NCI-H1694 treated with DMSO at 0.1 percent for 48 hours (cell line): ENCODE measurements around the gene CACNA1D.

Experiments used
- DNase-seq: peaks from one replicate; lab custom pipeline; 2025; lab: John Stamatoyannopoulos, UW

The CACNA1D gene

DNA sequence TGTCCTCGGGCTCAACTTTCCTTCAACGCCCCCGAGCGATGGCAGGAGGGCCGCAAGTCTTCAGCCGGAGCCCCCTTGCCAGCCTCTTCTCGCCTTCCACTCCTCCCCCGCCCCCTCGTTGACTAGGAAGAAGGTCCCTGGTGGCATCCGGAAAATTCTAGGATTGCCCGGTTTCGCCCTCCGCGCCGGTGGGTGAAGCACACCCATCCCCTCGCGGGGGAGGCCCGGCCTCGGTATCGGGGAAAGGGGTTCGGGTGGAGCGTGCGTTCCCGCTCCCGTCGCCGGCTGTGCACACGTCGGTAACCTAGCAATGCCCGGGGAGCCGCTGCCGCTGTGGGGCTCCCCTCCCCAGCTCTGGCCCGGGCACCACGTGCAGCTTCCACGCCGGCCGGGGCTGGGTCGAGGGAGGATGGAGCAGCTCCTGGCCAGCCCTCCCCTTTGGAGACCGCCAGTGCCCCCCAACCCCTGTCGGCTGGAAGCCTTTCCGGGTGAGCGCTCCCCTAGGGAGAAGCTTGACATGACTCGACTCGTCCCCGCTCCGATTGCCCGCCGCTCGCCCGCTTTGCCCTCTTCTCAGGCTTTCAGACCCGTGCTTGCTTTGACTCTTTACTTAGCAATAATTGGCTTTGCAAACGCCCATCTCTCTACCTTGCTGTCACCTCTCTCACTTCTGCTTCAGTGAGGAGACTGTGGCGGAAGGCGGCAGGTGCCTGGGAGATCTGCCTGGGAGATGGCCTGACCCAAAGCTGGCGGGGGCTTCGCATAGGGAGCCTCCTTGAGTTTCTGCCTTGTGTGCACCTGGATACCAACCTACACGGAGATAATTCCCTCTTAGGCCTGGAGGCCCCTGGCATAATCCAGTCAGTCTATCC, 1.3 kb downstream of the CACNA1D start:
- no peak for DNase-seq

DNA sequence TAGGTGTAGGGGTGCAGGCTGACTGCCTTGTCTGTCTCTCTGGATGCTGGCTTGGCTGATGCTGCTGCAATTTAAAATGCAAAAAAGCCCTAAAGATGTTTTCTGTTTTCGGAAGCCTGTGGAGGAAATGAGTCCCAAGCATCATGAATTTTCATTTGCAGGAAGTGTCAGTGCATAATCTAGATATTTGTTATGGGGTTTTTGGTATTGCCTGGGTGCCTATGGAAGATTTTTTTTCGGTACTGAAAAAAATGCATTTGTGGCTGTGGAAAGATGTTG, 1.9 kb downstream of the CACNA1D start:
- DNase-seq, result no peak

- no peak for DNase-seq
Measured at GRCh38 chr3:53496984-53497383, 2.6 kb downstream of the CACNA1D start.

- DNase-seq, result no peak
Measured at GRCh38 chr3:53498806-53499641, 4.6 kb downstream of the CACNA1D start.

GRCh38 chr3:53500165-53500777, 5.9 kb downstream of the CACNA1D start:
- no peak for DNase-seq

GRCh38 chr3:53501178-53501577, 6.8 kb downstream of the CACNA1D start:
- no peak for DNase-seq

GRCh38 chr3:53502737-53503136, 8.3 kb downstream of the CACNA1D start:
- DNase-seq, result no peak

- DNase-seq, result no peak
Measured at GRCh38 chr3:53503195-53503594, 8.8 kb downstream of the CACNA1D start.

GRCh38 chr3:53506110-53506762, 11.8 kb downstream of the CACNA1D start:
- DNase-seq, result no peak

- no peak for DNase-seq
Measured at GRCh38 chr3:53506763-53507145, 12.3 kb downstream of the CACNA1D start.

DNA sequence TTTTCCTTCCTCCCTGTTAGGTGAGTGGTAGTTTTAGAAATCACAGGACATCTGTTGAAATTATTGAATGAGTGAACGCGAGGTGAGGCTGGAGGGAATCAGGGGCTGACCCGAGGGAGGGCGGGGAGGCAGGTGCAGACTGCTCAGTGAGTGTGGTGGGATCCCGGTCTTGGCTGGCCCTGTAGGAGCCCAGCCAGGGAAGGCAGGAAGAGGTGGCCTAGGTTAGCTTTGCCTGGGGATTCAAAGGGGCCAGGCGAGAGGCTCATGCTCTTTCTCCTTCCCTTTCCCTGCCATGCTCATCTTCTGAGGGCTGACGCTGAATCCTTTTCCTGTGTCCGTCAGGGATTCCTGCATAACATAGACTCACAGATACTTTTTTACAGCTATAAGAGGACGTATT, 15.1 kb downstream of the CACNA1D start:
- no peak for DNase-seq

GRCh38 chr3:53510508-53510907, 16.1 kb downstream of the CACNA1D start:
- no peak for DNase-seq

DNA sequence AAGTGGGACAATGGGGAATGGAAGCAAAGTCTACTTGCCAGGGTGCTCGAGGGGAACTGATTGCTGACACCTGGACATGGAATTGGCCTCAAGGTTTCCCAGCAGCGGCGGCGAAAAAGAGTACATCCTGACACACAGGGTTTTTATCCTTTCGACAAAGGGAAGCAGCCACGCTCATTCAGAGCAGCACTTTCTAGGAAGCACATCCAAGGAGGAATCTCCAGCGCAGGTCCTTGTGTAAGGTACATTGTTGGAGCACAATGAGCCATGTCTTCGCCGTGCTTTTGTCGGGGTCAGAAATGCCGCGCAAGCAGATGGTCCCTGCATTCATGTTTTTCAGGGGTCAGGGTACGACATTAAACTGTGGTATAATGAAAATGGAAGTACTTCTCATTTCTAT, 16.8 kb downstream of the CACNA1D start:
- DNase-seq, result no peak

- DNase-seq, result no peak
Measured at GRCh38 chr3:53513556-53514190, 19.3 kb downstream of the CACNA1D start.

DNA sequence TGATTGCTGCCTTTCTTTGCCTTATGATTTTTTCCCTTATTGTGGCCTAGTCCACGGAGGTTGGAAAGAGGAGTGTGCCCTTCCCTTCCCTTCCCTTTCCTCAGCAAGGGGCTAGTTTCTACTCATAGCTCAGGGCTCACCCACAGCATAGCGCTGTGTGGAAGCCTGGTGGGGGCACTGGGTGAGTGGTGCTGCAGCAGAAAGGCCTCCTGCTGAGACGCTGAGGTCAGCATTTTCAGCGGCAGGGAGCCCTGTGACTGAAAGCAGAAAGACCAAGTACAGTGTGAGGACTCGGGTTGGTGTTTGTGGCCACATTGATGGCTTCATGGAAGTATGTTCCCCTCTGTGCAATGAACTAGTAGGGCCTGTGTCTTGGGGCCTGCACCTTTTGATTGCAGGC, 21.9 kb downstream of the CACNA1D start:
- no peak for DNase-seq

DNA sequence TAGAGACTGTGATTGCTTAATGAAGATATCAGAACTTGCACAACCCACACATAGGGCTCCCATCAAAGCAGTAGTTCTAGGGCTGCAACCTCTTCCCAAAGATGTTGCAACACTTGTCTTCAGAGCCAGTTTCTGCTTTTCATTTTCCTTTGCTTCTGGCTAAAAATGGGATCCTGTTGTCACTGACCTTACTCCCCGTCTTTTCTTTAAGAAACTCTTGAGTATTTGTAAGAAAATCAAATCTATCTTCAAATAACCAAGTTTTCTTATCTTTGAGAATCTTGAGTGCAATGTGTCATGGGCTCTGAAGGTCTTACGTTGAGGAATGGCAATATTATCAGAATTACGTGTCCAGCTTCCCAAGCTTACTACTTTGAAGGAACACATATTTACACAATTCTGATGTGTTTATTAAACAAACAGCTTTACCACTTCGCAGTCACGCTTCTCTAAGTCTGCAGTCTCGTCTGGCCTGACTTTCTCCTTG, 24.1 kb downstream of the CACNA1D start:
- no peak for DNase-seq

DNA sequence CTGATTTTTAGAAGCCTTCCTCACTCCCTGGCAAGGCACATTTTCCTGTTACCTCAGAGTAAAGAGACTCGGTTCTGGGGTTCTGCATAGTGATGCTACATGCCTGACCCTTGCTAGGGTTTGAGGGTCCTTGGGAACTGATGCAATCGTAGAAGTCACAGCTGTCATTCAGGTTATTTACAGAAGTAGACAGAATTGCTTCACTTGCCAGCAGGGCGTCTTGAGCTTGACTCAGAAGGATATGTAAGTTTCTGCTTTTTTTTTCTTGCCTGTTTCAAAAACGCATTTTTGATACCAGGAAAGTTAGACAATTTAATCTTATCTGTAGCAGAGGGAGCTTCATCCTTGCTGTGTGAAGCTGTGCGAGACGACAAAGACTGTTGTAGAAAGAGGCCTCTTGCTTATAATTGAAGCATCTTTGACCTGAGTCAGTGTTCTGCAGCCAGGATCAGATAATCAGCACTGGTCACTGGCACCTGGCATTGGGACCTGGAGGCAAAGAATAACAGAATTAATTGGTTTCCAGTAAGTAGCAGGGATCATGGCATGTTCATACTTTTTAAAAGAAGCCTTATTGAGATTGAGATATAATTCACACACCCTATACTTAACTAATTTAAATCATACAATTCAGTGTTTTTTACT, 24.8 kb downstream of the CACNA1D start:
- no peak for DNase-seq

GRCh38 chr3:53523346-53523745, 28.9 kb downstream of the CACNA1D start:
- DNase-seq, result no peak

- DNase-seq, result no peak
Measured at GRCh38 chr3:53524566-53524965, 30.2 kb downstream of the CACNA1D start.

GRCh38 chr3:53525765-53526703, 31.6 kb downstream of the CACNA1D start:
- DNase-seq, result no peak
